ELF-1 (cell line): Measurements from ENCODE around the gene EXOC6.
A peak's percentile ranks its signal among the peaks of the same experiment; 100 is the strongest.
"Not testable (repeated sequence)": the region's sequence is repeated elsewhere in the genome, so short reads cannot be mapped to it uniquely, and the experiment has no call there.

Source experiments
- DNase-seq: peaks from one replicate; pipeline ENCODE4 v3.0.0-alpha.2; 2016; ENCODE audit warnings: low read depth, low spot score

Gene EXOC6

DNA sequence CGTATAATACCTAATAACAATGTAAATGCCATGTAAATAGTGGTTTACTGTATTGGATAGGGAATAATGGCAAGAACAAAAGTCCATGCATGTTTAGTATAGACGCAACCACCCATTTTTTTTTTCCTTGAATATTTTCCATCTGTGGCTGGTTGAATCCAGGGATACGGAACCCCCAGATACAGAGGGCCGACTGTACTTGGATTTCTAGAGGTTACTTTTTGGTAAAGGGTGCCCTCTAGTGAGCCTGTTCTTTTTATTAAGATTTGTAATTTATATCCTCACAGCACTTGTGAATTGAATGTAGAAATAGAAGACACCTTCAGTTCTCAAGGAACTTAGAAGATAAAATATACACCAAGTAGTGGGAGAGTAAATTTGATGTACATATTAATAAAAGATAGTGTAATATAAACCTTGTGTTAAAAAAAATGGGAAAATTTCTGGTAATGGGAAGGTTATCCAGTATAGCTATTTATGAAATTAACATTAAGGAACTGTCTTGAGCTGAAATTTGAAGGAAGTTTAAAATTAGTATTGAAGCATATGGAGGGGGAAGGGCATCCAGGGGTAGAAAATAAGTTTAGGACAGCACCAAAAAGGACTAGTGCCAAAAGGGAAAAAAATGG, 32.0 kb downstream of the EXOC6 start:
- no peak for DNase-seq

DNA sequence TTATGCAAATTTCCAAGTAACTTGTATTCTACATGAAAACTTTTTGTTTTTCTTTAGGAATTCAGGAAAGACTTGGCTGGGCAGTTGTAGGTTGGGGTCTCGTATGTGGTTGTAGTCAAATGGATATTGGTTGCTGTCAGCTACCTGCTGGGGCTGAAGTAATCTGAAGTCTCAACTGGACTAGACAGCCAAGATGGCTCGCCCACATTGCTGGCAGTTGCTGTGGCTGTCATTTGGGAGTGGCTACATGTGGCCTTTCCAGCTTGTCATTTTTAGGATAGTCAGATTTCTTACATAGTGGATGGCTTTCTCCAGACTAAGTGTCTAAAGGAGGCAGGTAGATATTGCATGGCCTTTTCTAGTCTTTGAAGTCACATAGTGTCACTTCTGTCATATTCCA, 32.6 kb downstream of the EXOC6 start:
- DNase-seq: no peak

DNA sequence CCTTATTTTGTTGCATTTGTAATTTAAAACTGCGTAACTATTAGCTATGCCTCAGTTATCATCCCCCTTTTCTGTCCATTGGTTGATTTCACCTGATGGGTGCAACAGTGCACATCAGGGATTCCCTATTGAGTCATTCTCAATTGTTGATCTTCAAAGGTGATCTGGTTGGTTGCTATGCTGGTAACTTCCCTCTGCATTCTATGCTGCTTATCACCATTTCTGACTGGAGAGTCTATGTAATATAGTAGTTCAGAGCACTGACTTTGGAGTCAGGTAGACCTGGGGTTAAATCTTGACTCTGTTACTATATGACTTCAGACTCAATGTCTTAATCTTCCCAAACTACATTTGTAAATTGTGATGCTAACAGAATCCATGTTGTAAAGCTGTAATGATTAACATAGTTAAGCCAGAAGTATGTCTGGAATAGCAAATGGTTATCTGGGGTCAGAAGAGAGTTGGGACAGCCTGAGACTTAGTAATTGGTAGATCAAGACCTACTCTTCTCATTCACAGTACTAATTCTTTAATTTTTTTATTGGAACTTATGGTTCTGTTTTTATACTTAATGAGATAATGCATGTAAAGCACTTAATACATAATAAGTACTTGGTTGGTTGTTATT, 38.1 kb downstream of the EXOC6 start:
- no peak for DNase-seq

DNA sequence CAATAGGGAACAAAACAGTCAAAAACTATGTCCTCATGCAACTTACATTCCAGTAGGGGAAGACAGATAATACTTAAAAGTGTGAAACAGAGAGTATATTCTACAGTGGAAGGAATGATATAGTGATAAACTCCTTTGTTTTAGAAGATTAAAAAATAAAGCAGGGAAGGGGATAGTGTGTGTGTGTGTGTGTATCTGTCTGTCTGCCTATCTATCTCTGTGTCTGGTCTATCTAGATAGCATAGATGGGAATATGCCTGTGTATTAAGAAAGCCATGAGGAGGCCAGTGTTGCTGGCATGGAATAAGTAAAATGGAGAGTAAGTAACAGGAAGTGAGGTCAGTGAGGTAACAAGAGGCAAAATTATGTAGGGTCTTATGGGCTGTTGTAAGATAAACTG, 42.2 kb downstream of the EXOC6 start:
- no peak for DNase-seq

DNA sequence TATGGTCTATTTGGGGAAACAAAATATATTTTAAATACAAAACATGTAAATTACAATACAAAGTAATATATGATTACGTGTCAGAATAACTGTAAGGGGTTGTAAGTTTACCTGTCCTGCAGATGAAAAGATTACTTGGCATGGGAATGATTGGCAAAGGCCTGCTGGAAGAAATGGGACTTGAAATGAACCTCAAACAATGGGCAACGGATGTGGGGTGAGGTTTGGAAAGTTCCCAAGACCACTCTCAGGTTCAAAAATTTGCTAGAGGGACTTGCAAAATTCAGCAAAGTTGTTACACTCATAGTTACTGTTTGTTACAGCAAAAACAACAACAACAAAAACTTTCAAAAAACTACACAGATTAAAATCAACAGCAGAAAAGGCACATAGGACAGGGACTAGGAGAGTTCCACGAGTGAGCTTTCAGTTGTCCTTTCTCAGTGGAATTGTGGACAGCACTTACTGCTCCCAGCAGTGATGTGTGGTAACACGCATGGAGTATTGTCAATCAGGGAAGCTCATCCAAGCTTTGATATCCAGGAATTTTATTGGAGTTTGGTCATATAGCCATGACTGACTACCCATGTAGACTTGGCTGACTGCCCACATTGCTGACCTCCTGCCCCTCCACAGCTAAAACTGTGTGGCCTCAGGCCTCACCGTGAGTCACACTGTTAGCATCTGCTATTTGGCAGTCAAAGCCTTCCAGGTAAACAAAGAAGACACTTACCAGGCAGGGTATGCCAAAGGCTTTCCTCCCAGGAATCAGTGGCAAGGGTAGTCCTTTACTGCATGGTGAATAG, 43.8 kb downstream of the EXOC6 start:
- DNase-seq: peak; percentile 85

DNA sequence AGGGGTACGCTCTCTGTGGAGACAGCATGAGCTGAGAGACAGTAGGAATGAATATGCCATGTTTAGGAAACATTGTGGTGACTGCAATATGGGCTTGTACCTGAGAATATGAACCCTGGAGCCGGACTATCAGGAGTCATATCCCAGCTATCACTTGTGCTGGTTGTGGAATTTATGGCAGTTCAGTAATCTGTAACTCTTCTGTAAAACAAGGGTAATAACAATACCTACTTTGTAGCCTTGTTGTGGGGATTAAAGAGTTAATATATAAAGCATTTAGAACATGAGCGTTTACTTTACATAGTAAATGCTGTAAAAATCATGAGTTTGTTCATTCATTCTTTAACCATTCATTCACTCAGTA, 44.4 kb downstream of the EXOC6 start:
- no peak for DNase-seq

DNA sequence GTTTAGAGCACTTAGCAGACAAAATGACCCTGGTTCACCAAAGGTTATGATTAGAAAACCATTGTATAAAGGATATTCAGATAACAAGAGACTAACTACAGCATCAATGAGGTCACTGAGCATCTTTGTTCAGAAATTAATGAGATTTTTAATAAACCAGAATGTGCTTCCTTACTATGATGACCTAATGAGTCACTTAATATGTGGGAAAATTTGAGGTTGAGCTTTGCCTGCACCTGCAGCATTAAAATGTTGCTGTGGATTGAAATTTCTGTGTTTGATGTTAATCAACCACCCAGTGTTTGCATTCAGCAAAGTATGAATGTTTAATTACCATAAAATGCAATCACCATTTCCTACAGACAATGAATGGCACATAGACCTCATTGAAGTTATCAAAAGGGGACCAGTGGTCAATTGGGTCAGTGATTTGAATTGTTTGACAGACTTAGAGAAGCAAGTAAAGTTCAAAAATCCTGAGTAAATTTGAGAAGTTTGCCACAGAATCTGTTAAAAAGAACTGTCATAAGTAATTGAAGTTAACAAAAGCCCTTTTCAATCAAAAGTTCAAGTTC, 45.8 kb downstream of the EXOC6 start:
- DNase-seq: no peak

DNA sequence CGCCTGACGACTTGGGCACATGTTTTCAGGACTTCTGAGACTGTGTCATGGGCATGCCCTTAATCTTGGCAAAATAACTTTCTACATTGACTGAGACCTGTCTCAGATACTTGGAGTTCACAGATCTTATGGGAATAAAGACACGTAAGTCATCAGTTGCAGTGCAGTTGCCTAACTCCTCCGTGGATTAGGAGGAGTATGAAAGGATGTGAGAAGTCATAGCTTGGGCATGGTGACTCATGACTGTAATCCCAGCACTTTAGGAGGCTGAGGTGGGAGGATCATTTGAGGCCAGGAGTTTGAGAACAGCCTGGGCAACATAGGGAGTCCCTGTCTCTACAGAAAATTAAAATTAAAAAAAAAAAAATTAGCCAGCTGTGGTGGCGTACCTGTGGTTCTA, 49.6 kb downstream of the EXOC6 start:
- no peak for DNase-seq

DNA sequence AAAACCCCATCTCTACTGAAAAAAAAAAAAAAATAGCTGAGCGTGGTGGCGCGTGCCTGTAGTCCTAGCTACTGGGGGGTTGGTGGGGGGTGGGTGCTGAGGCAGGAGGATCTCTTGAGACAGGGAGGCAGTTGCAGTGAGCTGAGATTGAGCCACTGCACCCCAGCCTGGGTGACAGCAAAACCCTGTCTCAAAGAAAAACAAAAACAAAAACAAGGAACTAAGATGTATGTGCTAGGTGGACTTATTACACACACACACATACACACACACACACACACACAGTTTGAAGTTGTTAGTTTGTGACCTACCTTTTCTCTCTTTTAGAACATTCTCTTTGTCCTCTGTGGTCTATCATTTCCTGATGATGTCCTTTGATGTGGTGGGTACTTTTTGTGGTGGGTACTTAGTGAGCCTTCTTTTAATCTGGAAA, 53.5 kb downstream of the EXOC6 start:
- DNase-seq: no peak

DNA sequence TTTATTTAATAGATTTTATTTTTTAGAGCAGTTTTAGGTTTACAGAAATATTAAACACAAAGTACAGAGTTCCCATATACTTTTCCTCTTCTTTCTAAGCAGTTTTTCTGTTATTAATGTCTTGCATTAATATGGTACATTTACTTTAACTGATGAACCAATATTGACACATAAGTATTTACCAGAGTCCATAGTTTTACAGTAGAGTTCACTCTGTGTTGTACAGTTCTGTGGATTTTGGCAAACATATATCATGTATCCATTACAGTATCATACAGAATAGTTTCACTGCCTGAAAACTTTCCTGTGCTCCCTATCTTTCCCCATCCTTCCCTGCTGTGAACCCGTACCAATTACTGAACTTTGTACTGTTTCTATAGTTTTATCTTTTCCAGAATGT, 55.3 kb downstream of the EXOC6 start:
- DNase-seq: no peak

DNA sequence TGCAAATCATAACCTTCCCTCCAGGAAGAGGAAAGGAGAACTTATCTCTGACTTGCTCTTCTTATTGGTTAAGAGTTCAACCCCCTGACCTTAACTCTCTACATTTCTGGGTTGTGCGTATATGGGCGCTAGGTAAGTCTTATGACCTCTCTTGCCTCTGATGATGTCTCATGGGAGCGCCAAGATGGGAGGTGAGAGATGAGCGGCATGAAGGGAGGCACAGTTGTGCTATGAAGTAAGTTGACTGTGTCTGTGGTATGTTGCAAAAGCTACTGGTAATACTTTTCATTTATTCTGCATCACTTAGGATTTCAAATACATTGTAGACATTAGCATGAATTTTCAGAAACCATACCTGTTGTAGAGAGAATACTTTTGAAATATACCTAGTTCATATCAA, 59.0 kb downstream of the EXOC6 start:
- DNase-seq: no peak

DNA sequence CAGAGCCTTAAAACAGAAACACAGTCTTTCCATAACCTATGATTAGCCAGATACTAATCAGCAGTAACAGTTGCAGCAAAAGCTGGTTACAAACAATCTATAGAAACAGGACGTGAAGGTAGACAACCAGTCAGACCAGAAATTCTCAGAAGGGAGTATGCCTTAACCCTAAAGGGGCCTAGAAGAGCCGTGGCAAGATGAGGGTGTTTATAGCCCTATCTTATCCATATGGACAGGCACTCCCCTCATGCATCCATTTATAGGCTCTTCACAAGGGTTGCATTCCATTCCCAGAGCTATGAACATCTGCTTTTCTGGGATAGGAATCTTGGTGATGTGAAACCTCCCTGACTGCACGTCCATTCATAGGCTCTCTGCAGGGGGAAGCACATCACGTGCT, 64.3 kb downstream of the EXOC6 start:
- DNase-seq: not testable (repeated sequence)

DNA sequence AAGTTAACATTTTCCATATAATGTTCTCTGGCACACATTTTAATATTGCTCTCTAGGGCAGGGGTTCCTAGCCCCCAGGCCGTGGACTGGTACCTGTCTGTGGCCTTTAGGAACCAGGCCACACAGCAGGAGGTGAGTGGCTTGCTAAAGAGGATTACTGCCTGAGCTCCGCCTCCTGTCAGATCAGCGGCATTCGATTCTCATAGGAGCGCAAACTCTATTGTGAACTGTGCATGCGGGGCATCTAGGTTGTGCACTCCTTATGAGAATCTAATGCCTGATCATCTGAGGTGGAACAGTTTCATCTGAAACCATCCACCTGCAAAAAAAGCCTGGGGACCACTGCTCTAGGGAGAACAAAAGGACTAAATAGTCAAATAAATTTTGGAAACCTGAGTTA, 65.7 kb downstream of the EXOC6 start:
- DNase-seq: peak; percentile 27

DNA sequence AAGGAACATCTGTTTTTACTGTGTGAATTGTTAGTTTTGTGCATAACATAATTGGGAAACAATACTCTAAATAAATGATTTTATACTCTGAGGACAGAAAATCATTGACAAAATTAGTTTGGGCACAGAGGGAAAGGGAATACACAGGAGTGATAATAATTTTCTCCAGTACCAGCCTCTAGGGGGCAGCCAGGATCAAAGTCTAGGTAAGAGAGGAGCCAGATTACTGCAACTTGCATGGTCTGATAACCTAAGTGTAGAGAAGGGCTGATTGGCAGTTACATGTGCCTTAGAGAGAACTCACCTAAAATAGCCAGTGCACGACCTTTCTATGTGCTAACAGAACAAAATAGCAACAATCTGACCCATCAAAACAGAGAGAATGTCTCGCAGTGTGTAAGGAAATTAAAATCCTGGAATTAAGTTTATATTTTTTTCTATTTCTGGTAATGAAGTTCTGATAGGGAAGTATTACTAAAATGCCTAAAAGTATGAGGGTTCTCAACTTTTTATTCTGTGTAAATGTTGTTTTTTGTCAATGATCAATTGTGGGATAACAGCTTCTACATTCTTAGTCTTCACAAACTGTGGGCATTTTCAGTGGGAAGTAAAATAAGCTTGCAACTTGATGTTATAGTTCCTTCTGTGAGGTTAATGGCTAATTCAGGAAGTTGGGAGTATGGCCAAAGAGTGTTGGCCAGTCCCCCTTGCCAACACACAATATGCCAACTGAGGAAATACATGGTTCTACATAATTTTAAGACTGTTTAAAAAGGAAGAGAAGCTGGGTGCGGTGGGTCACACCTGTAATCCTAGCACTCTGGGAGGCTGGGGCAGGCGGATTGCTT, 66.4 kb downstream of the EXOC6 start:
- DNase-seq: peak; percentile 6

DNA sequence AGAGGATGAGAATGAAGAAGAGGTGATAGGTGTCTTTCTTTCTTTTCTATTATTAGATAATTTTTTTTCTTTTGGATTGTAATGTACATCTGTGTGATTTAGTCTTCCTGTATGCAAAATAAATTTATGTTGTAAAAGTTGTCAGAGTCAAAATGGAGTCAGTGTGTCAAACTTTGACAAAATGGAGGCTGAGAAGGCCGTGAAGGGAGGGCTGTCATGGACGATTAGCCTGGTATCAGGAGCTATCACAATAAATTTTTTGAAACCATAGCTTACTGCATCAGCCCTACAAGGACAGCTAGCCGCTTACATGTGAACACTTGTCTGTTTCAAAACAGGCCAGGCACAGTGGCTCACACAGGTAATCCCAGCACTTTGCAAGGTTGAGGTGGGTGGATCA, 67.6 kb downstream of the EXOC6 start:
- no peak for DNase-seq

DNA sequence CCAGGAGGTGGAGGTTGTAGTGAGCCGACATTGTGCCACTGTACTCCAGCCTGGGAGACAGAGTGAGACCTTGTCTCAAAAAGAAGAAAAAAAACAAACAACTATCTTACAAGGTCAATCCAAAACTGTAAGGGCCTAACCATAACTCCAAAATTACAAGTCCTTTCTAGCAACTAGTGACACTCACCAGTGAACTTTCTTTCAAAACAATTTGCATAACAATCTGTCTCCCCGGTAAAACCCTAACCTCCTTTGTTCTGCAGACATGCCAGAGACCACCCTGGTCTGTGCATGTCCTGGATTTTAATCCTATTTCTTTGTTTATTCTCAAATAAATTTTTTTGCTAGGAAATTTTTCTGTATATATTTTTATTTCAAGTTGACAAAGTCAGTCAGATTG, 68.1 kb downstream of the EXOC6 start:
- DNase-seq: peak; percentile 10

DNA sequence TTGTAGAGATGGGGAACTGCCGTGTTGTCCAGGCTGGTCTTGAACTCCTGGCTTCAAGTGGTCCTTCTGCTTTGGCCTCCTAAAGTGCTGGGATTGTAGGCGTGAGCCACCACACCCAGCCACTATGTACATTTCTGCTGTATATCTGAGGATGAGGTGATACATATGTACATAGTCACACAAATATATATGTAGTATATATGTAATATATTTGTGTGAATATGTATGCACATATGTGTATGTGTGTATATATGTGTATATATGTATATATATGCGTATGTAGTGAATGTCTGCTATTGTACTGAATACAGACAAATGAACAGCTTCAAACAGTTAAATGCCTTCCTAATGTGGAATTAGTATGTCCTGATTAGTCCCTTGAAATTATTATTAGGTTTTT, 70.3 kb downstream of the EXOC6 start:
- no peak for DNase-seq

DNA sequence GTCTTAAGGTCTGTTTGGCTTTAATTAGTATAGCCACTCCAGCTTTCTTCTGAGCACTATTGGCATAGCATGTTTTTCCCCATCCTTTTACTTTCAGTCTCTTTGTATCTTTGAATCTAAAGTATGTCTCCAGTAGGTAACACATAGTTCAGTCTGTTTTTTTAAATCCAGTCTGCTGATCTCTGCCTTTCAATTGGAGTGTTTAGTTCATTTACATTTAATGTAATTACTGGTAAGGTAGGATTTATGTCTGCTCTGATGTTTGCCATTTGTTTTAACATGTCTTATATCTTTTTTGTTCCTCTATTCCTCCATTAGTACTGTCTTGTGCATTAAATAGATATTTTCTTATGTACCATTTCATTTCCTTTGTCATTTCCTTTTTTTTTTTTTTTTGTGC, 72.5 kb downstream of the EXOC6 start:
- no peak for DNase-seq

DNA sequence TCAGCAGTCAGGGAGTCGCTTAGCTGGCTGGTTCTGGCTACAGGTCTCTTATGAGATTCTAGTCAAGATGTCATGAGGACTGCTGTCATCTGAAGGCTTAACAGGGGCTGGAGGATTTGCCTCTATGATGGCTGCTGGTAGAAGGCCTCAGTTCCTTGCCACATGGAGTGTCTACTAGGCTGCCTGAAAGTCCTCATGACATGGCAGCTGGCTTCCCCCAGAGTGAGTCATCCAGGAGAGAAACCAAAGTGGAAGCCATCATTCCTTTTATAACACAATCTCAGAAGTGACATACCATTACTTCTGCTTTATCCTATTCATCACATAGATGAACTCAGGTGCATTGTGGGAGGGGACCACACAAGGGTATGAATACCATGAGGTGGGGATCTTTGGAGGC, 75.1 kb downstream of the EXOC6 start:
- DNase-seq: no peak

DNA sequence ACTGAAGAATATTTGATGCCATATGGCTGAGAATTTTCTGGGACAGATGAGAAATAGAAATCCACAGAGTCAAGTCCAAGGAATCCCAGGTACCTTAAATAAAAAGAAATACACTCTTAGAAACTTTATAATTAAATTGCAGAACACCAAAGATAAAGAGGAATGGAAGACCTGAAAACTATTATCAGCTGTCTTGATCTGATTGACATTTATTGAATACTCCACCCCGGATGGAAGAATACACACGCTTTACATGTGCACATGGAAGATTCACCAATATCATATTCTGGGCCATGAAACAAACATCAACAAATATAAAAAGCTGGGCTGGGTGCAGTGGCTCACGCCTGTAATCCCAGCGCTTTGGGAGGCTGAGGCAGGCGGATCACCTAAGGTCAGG, 81.6 kb downstream of the EXOC6 start:
- DNase-seq: no peak

DNA sequence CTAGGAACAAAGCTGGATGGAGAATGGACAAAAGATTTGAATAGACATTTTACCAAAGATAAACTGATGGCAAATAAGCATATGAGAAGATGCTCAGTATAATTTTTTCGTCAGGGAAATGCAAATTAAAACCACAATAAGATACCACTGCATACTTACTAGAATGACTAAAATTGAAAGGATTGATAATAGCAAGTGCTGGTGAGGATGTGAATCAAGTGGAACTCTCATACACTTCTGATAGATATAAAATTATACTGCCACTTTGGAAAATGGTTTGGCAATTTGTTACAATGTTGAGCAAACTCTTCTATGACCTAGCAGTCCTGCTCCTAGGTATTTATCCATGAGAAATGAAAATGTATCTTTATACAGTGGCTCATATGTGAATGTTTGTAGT, 83.3 kb downstream of the EXOC6 start:
- DNase-seq: no peak

DNA sequence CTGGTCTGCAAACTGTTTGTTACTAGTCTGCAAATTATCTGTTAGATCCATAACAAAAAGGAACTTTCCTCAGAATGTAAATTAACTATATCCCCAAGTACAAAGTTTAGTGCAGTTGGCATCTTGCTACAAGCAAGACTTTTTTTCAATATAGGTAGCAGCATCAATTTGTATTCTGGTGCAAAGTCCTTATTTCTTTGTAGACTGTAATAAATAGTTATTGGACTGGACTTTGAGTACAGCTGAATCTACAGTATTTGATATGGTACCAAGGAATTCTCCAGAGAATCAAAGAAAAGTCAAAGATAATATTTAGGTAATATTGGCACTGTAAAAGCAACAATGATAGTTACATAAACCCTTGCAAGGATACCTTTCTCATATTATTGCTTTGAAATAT, 89.6 kb downstream of the EXOC6 start:
- DNase-seq: no peak
